Activated CD8-positive, alpha-beta memory T cell treated with anti-CD3 and anti-CD28 coated beads, Interleukin-2, amount 50 U/mL, for 48 hours (primary cell): ENCODE results near the gene CDH15.
"Not testable (repeated sequence)": the region's sequence is repeated elsewhere in the genome, so short reads cannot be mapped to it uniquely, and the experiment has no call there.

Experiments
- DNase-seq: peaks from one replicate; pipeline ENCODE4 v3.0.0-alpha.2; 2020

The CDH15 gene

DNA sequence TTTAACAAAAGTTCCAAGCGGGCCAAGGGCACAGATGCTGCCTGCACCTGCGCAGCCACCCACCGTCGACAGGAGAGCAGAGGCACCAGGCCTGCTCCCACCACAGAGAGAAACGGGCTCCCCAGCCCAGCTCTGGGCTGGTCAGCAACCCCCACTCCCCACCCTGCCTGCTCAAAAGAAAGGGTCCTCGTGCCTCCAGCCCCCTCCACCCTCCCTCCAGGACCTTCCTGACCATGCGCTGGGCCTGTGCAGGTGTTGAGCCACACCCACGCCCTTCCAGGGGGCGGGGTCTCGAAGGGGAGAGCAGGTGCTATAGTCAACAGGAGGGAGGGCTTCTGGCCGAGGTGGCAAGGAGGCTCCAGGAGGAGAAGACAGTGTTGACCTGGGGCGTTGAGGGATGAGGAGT is 71.2 kb downstream of the CDH15 start:
- no peak for DNase-seq

DNA sequence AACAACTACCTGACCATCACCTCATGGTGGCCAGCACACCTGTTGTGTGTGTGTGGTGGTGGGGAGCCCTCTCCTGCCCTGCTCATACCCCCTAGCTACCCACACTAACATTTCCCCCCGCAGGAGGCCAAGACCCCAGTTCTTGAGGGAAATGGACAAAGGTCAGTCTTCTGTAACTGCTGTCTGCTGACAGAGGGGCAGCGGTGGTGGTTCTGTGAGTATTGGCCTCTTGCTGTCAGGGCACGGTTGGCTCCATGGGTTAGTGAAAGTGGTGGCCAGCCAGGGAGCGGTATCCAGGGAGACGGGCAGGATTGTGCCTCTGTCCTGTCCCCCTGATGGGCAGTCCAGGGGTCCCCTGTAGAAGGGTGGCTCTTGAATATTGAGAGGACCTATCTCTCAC is 72.1 kb downstream of the CDH15 start:
- no peak for DNase-seq

GRCh38 chr16:89244264-89244663 is 72.7 kb downstream of the CDH15 start:
- DNase-seq, result not testable (repeated sequence)

- DNase-seq, result no peak
These were observed 73.2 kb downstream of the CDH15 start for GRCh38 chr16:89244754-89245153.
